ENCODE data around the gene PPP4R3A.
"Not testable (repeated sequence)": the region's sequence is repeated elsewhere in the genome, so short reads cannot be mapped to it uniquely, and the experiment has no call there.

Gene PPP4R3A

DNA sequence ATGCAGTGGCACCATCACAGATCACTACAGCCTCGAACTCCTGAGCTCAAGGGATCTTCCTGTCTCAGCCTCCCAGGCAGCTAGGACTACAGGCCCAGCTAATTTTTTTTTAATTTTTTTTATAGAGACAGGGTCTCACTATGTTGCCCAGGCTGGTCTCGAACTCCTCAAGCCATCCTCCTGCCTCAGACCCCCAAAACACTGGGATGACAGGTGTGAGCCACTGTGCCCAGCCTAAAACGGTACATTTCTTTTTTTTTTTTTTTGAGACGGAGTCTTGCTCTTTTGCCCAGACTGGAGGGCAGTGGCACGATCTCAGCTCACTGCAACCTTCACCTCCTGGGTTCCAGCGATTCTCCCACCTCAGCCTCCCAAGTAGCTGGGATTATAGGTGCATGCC, 100.9 kb downstream of the PPP4R3A start:
- not testable (repeated sequence) for DNase-seq (ENCODE audit: low spot score)
